HG02938 (cell line): ENCODE measurements around the gene ANKRD13B.

Source experiments
- ATAC-seq: cut with Tn5 transposase; IDR thresholded peaks from one replicate; pipeline ENCODE4 v1.9.1; 2021; ENCODE audit warnings: mild to moderate bottlenecking, moderate library complexity; ENCODE audit not compliant: unreplicated experiment

The ANKRD13B gene

GRCh38 chr17:29615492-29616299 is 22.8 kb downstream of the ANKRD13B start:
- no peak for ATAC-seq

GRCh38 chr17:29616300-29617048 is 23.5 kb downstream of the ANKRD13B start:
- no peak for ATAC-seq

- ATAC-seq = peak; percentile 44
Measured at GRCh38 chr17:29617125-29617480, 24.2 kb downstream of the ANKRD13B start.

GRCh38 chr17:29617481-29618271 is 24.7 kb downstream of the ANKRD13B start:
- ATAC-seq = peak; percentile 7

GRCh38 chr17:29618272-29619065 is 25.5 kb downstream of the ANKRD13B start:
- ATAC-seq = no peak

GRCh38 chr17:29619251-29619650 is 26.3 kb downstream of the ANKRD13B start:
- ATAC-seq = no peak

GRCh38 chr17:29620271-29620670 is 27.3 kb downstream of the ANKRD13B start:
- no peak for ATAC-seq

GRCh38 chr17:29620779-29621500 is 28.0 kb downstream of the ANKRD13B start:
- ATAC-seq = no peak

GRCh38 chr17:29621751-29622194 is 28.8 kb downstream of the ANKRD13B start:
- ATAC-seq = no peak

GRCh38 chr17:29622337-29623282 is 29.7 kb downstream of the ANKRD13B start, which contains the start of gene CORO6:
TSS of gene CORO6 (minus strand) at chr17:29622912. CDS start at chr17:29621421, 1,491 bp downstream.
- peak; percentile 40 for ATAC-seq

GRCh38 chr17:29623283-29623647 is 30.3 kb downstream of the ANKRD13B start:
- no peak for ATAC-seq

GRCh38 chr17:29624586-29624985 is 31.7 kb downstream of the ANKRD13B start:
- no peak for ATAC-seq

- no peak for ATAC-seq
Measured at GRCh38 chr17:29625037-29625750, 32.3 kb downstream of the ANKRD13B start.

GRCh38 chr17:29627951-29628350 is 35.0 kb downstream of the ANKRD13B start:
- ATAC-seq = no peak

GRCh38 chr17:29628644-29629043 is 35.7 kb downstream of the ANKRD13B start:
- ATAC-seq = no peak

GRCh38 chr17:29629839-29630238 is 36.9 kb downstream of the ANKRD13B start:
- no peak for ATAC-seq

GRCh38 chr17:29630630-29631193 is 37.8 kb downstream of the ANKRD13B start:
- ATAC-seq = no peak

GRCh38 chr17:29633886-29634285 is 41.0 kb downstream of the ANKRD13B start:
- no peak for ATAC-seq
